ENCODE data around the gene ALG3. TPM values are rescaled to one million over a fixed set of nuclear protein-coding genes. Genes with fewer than 3 reads are reported as not detected.

The ALG3 gene
- polyA plus RNA-seq, 1 donor, result 37.0 TPM

GRCh38 chr3:184196536-184196935, 52.2 kb downstream of the ALG3 start:
- DNase-seq, result no peak

- DNase-seq, result no peak
These were observed 54.7 kb downstream of the ALG3 start for GRCh38 chr3:184193991-184194539.

- no peak for DNase-seq
These were observed 55.9 kb downstream of the ALG3 start for GRCh38 chr3:184192889-184193288.

Other genes with a start within 250 kb of the ALG3 start
- 68.0 TPM for gene ABCC5, start 231.1 kb downstream of the ALG3 start, polyA plus RNA-seq (ENCODE audit: insufficient read length)
- gene HTR3D, start 217.2 kb downstream of the ALG3 start, polyA plus RNA-seq (ENCODE audit: insufficient read length), result not detected
- gene HTR3C, start 195.9 kb downstream of the ALG3 start, polyA plus RNA-seq (ENCODE audit: insufficient read length), result not detected
- not detected for gene HTR3E, start 151.9 kb downstream of the ALG3 start, polyA plus RNA-seq (ENCODE audit: insufficient read length)
- 54.6 TPM for gene EIF2B5, start 113.6 kb downstream of the ALG3 start, polyA plus RNA-seq (ENCODE audit: insufficient read length)
- gene DVL3, start 93.6 kb downstream of the ALG3 start, polyA plus RNA-seq (ENCODE audit: insufficient read length), result 83.6 TPM
- 380 TPM for gene AP2M1, start 74.1 kb downstream of the ALG3 start, polyA plus RNA-seq (ENCODE audit: insufficient read length)
- 65.4 TPM for gene ABCF3, start 62.8 kb downstream of the ALG3 start, polyA plus RNA-seq (ENCODE audit: insufficient read length)
- 2.2 TPM for gene VWA5B2, start 19.4 kb downstream of the ALG3 start, polyA plus RNA-seq (ENCODE audit: insufficient read length)
- gene EEF1AKMT4, start 710 bp upstream of the ALG3 start, polyA plus RNA-seq (ENCODE audit: insufficient read length), result 2.2 TPM
- gene CAMK2N2, start 12.6 kb upstream of the ALG3 start, polyA plus RNA-seq (ENCODE audit: insufficient read length), result 0.25 TPM
- gene ECE2, start 27.1 kb upstream of the ALG3 start, polyA plus RNA-seq (ENCODE audit: insufficient read length), result not detected
- gene PSMD2, start 50.3 kb upstream of the ALG3 start, polyA plus RNA-seq (ENCODE audit: insufficient read length), result 252 TPM
- 178 TPM for gene EIF4G1, start 65.6 kb upstream of the ALG3 start, polyA plus RNA-seq (ENCODE audit: insufficient read length)
- 9.9 TPM for gene FAM131A, start 88.6 kb upstream of the ALG3 start, polyA plus RNA-seq (ENCODE audit: insufficient read length)
- 13.1 TPM for gene CLCN2, start 112.6 kb upstream of the ALG3 start, polyA plus RNA-seq (ENCODE audit: insufficient read length)
- 106 TPM for gene POLR2H, start 112.7 kb upstream of the ALG3 start, polyA plus RNA-seq (ENCODE audit: insufficient read length)
- gene THPO, start 129.2 kb upstream of the ALG3 start, polyA plus RNA-seq (ENCODE audit: insufficient read length), result 3.3 TPM
- gene CHRD, start 131.1 kb upstream of the ALG3 start, polyA plus RNA-seq (ENCODE audit: insufficient read length), result 10.6 TPM